ENCODE results near the gene FCRLA.

DNA sequence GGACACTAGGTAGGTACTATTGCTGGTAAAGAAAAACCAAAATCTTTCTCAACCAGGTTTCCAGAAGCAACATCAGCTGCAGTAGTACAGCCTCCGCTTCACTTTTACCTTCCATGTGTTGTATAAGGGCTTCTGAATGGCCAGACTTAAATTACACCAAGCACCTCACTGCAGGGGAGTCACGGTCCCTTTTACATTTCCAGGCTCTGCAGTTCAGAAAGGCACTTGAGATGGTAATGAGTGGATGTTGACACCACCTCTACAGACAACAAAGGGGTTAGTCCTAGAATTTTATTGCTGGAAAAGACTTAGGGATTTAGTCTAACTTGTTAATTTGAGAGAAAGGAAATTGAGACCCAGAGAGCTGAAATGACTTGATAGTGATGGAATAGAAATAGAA is 30.6 kb downstream of the FCRLA start:
- TF ChIP-seq, protein P1, sequence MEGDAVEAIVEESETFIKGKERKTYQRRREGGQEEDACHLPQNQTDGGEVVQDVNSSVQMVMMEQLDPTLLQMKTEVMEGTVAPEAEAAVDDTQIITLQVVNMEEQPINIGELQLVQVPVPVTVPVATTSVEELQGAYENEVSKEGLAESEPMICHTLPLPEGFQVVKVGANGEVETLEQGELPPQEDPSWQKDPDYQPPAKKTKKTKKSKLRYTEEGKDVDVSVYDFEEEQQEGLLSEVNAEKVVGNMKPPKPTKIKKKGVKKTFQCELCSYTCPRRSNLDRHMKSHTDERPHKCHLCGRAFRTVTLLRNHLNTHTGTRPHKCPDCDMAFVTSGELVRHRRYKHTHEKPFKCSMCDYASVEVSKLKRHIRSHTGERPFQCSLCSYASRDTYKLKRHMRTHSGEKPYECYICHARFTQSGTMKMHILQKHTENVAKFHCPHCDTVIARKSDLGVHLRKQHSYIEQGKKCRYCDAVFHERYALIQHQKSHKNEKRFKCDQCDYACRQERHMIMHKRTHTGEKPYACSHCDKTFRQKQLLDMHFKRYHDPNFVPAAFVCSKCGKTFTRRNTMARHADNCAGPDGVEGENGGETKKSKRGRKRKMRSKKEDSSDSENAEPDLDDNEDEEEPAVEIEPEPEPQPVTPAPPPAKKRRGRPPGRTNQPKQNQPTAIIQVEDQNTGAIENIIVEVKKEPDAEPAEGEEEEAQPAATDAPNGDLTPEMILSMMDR (IDR thresholded peaks at IDR 0.05 in 4 of 5, conservative IDR thresholded peaks at IDR 0.05 in 1 of 5), result no peak
- no peak for TF ChIP-seq POLR2A (IDR thresholded peaks at IDR 0.05)
